ENCODE results near the gene BPIFB6. TPM values are rescaled to one million over a fixed set of nuclear protein-coding genes. Genes with fewer than 3 reads are reported as not detected.

Gene BPIFB6
- total RNA-seq, 6 experiments from 2014 or later = not detected

DNA sequence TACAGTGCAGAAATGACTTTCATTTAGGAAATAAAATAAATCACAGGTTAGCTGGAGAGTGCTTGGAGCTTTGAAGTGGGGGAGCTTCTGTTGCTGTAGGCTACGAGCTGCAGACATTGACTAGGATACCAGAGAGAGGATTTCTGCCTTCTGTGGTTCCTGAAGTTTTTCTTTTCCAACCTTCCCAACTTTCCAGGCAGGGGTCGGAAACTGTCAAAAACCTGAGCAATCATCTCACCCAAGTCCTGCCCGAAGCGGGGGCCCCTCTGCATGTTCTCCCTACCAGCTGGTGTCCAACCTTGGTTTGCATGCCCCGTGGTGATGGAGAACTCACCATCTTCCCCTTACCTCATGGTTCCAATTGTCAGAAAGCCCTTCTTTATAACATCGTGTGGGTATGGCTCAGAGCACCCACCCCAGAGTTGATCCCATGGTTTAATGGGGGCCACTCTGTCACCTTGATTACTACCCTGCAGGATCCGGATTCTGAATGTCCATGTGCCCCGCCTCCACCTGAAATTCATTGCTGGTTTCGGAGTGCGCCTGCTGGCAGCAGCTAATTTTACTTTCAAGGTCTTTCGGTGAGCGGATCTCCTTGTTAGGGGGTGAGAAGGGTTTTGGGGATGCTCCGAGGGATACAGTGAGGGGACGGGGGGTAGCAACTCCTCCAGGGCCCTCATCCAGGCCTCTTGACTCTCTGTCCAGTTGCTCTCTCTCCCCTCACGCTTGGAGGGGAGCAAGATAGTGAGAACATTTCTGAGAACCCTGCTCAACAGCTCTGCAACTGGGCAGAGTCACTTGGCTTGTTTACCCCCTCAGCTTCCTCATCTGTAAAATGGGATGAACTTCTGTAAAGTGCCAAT lies 18.9 kb upstream of the BPIFB6 start:
- Mint-ChIP-seq H3K9me3 (no peaks in the 10 kb centered on the region), H3K27ac (no peak overlapping the region), H3K27me3 (ENCODE audit: insufficient read depth) (peaks cover 46% of the 10 kb centered on the region)

DNA sequence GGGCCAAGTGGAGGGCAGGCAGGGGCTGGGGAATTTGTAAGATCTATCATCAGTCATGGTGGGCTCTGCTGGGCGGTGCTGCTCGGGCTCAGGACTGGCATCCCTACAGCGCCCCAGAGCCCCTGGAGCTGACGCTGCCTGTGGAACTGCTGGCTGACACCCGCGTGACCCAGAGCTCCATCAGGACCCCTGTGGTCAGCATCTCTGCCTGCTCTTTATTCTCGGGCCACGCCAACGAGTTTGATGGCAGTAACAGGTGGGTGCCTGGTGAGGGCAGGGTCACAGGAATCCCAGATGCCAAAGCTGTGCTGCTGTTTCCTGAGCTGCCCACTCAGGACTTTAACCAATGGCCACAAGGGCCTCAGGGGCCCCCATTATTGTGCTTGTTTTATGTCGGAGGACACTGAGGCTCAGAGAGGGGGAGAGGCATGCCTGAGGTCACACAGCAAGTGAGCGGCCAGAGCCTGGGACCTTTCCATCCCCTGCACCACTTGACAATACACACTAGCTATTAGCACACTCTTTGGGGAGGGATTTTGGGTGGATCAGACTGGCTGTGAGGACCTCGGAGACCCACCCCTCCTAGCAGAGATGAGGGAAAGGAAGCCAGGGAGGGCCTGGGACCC lies 17.6 kb upstream of the BPIFB6 start:
- no peaks in the 10 kb centered on the region for H3K9me3 Mint-ChIP-seq
- H3K36me3 Mint-ChIP-seq (ENCODE audit: low read depth) = no peaks in the 10 kb centered on the region
- no peaks in the 10 kb centered on the region for H3K4me1 Mint-ChIP-seq (ENCODE audit: low read depth)
- H3K4me3 Mint-ChIP-seq = no peak overlapping the region
- no peak for DNase-seq
- H3K27me3 Mint-ChIP-seq (ENCODE audit: insufficient read depth) = peaks cover 47% of the 10 kb centered on the region
- H3K27ac Mint-ChIP-seq = no peak overlapping the region
- TF ChIP-seq, protein P1, sequence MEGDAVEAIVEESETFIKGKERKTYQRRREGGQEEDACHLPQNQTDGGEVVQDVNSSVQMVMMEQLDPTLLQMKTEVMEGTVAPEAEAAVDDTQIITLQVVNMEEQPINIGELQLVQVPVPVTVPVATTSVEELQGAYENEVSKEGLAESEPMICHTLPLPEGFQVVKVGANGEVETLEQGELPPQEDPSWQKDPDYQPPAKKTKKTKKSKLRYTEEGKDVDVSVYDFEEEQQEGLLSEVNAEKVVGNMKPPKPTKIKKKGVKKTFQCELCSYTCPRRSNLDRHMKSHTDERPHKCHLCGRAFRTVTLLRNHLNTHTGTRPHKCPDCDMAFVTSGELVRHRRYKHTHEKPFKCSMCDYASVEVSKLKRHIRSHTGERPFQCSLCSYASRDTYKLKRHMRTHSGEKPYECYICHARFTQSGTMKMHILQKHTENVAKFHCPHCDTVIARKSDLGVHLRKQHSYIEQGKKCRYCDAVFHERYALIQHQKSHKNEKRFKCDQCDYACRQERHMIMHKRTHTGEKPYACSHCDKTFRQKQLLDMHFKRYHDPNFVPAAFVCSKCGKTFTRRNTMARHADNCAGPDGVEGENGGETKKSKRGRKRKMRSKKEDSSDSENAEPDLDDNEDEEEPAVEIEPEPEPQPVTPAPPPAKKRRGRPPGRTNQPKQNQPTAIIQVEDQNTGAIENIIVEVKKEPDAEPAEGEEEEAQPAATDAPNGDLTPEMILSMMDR (IDR thresholded peaks at IDR 0.05) = no peak

More for the DNA sequence above, 18.9 kb upstream of the BPIFB6 start:
- H3K4me1 Mint-ChIP-seq (ENCODE audit: low read depth) = no peaks in the 10 kb centered on the region
- H3K4me3 Mint-ChIP-seq = no peak overlapping the region
- DNase-seq = no peak
- TF ChIP-seq, protein P1 (IDR thresholded peaks at IDR 0.05) = no peak
- H3K36me3 Mint-ChIP-seq (ENCODE audit: low read depth) = no peaks in the 10 kb centered on the region

DNA sequence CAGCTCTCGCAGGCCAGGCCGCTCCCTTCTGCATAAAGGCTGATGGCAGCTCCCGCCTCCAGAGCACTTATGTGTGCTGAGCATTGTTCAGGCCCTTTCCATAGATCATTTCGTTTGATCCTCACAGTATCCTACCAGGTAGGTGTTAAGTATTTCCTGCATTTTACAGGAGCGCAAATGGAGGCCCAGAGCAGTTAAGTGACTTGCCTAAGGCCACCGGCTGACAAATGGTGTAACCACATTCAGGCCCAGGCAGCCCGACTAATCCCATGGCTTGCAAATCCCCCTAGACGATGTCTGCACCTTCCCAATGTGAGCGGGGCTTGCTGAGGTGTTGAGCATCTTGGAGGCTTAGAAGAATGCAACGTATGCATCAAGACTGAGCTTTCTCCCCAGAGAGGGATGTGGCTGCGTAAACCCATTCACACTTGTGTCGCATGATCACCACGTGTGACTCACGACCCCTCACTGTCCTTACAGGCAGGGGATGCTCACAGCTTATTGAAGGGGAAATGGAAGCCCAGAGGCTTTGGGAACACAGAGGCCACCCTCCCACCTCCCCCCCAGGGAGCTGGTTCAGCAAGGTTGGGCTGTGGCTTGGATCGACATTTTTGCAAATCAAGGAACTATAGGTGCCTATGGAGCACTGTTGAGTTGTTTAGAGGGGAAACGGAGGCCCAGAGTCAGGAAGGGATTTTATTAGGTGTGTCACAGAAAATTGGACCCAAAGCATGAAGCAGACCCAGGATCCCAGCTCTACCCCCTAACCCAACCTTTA lies 16.9 kb upstream of the BPIFB6 start:
- Mint-ChIP-seq H3K9me3 (no peaks in the 10 kb centered on the region), H3K4me3 (no peak overlapping the region), H3K27me3 (ENCODE audit: insufficient read depth) (peaks cover 52% of the 10 kb centered on the region), H3K27ac (no peak overlapping the region), H3K4me1 (ENCODE audit: low read depth) (no peaks in the 10 kb centered on the region), H3K36me3 (ENCODE audit: low read depth) (no peaks in the 10 kb centered on the region)
- no peak for DNase-seq
- TF ChIP-seq, protein P1 (IDR thresholded peaks at IDR 0.05) = no peak

DNA sequence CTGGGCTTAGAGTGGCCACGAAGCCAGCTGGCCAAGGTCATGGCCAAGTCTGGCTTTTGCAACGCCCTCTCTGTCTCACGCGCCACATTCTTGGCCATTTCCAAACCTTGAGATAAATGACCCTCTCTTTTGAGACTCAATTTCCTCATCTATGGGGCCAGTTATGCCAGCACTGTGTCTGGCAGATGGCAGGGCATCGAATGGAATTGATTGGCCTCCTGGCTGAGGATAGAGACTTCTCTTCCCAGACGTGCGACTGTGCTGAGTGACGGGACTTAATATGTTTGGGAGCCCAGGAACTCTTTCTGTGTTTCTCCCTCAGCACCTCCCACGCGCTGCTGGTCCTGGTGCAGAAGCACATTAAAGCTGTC lies 16.3 kb upstream of the BPIFB6 start:
- Mint-ChIP-seq H3K36me3 (ENCODE audit: low read depth) (no peaks in the 10 kb centered on the region), H3K27ac (no peak overlapping the region), H3K4me1 (ENCODE audit: low read depth) (no peaks in the 10 kb centered on the region), H3K9me3 (no peaks in the 10 kb centered on the region), H3K4me3 (no peak overlapping the region), H3K27me3 (ENCODE audit: insufficient read depth) (peaks cover 53% of the 10 kb centered on the region)
- no peak for DNase-seq
- TF ChIP-seq, protein P1 (IDR thresholded peaks at IDR 0.05) = no peak

DNA sequence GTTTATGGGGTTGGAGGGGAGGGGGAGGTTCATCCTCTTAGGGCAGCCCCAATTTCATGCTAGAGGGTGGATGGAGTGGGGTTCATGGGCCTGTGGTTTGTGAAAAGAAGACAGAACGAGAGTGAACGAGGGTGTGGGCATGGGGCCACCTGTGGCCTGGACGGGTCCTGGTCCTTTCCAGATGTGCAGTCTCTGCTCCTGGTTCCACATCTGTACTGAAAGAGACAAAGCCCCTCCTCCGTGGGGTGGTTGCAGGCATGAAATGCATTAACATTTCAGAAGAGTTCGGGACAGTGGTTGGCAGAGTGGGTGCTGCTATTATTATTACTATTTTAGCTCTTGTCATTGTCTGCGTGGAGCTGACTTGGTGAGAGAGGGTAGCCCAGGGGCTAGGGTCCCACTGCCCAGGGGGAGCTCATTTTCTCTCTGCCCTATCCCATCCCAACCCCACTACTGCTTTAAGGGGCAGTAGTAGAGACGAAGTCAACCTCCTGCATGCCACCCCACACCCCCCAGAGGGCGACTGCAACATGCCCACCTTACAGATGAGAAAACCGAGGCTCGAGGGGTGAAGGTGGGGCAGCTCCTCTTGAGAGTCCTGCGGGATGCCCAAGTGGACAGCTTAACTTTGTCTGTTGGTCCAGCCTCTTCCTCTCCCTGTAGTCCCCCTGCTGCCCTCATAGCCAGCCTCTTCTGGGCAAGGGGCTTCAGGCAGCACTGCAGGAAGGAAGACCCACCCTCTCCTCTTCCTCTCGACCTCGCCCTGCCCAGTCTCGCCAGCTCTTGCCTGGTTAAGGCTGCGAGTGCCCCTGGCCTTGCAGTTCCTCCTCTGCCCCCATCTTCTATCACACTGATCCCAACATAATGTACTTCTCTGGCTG lies 15.5 kb upstream of the BPIFB6 start:
- TF ChIP-seq, protein P1 (IDR thresholded peaks at IDR 0.05) = no peak
- DNase-seq = no peak
- no peak overlapping the region for H3K27ac Mint-ChIP-seq
- no peaks in the 10 kb centered on the region for H3K36me3 Mint-ChIP-seq (ENCODE audit: low read depth)
- peaks cover 55% of the 10 kb centered on the region for H3K27me3 Mint-ChIP-seq (ENCODE audit: insufficient read depth)
- H3K4me3 Mint-ChIP-seq = no peak overlapping the region
- no peaks in the 10 kb centered on the region for H3K4me1 Mint-ChIP-seq (ENCODE audit: low read depth)
- H3K9me3 Mint-ChIP-seq = no peaks in the 10 kb centered on the region
